ENCODE results near the gene NEUROD2. TPM values are rescaled to one million over a fixed set of nuclear protein-coding genes. Genes with fewer than 3 reads are reported as not detected.

NEUROD2 gene
- total and polyA plus RNA-seq, 10 of the 15 experiments (the other 5 are each of a cell fraction or from before 2014, with no cell fraction given): not detected

DNA sequence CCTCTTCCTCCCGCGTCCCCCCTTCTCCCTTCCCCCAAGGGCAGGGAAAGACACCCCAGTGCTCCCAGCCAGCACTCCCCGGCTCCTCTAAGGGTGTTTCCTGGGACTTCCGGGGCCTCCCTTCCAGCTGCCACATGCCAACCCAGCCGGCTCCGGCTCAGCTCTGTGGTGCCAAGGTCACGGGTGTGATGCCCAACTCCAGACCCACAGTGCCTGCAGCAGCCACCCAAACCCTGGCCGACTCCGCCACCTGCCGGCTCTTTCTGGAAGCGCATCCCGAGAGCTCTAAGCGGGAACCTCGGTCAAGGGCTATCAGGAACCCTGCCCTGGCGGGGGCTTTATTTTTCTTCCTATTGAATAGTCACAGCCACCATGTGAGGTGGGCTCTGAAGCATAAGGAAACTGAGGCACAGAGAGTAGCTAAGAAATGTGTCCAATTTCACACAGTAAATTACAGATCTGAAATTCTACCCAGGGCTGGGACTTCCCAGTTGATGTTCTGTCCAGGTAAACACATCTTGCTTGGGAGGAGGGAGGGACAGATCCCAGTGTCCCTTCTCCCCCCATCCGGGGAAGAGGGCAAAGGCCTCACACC is 15.7 kb upstream of the NEUROD2 start (continued):
- TF ChIP-seq NKRF (conservative IDR thresholded peaks at IDR 0.05): no peak
- TF ChIP-seq STAT1 (conservative IDR thresholded peaks at IDR 0.05): no peak
- TF ChIP-seq HDAC2 (IDR thresholded peaks at IDR 0.05): no peak
- no peak for TF ChIP-seq FOXK2 (IDR thresholded peaks at IDR 0.05)
- TF ChIP-seq MYB (IDR thresholded peaks at IDR 0.05; ENCODE audit: borderline replicate concordance, low read depth, low read length): no peak
- no peak for TF ChIP-seq NFXL1 (IDR thresholded peaks at IDR 0.05; ENCODE audit: borderline replicate concordance)
- no peak for TF ChIP-seq USF2 (IDR thresholded peaks at IDR 0.05; ENCODE audit: borderline replicate concordance, low read depth, low read length)
- peak; percentile 52 to 65; a peak in 2 of 4 replicates for TF ChIP-seq BHLHE40 (IDR thresholded peaks at IDR 0.05; ENCODE audit: borderline replicate concordance in 1 of 2, low read depth in 2 of 2, low read length in 1 of 2)
- no peak for TF ChIP-seq WRNIP1 (IDR thresholded peaks at IDR 0.05; ENCODE audit: borderline replicate concordance, low read depth, low read length)
- TF ChIP-seq EED (IDR thresholded peaks at IDR 0.05; ENCODE audit: low read depth): no peak
- TF ChIP-seq HCFC1 (IDR thresholded peaks at IDR 0.05; ENCODE audit: low read length): no peak
- TF ChIP-seq RAD21 (IDR thresholded peaks at IDR 0.05; ENCODE audit: insufficient read depth, low read depth, low read length): peak; percentile 70
- no peak for TF ChIP-seq USF1 (IDR thresholded peaks at IDR 0.05; ENCODE audit: borderline replicate concordance, extremely low read length, insufficient read depth, low read depth, low read length)
- no peak for TF ChIP-seq MXI1 (IDR thresholded peaks at IDR 0.05; ENCODE audit: low read depth, low read length)
- TF ChIP-seq RB1 (IDR thresholded peaks at IDR 0.05; ENCODE audit: borderline replicate concordance): 0 out of 2 replicates have a peak, but pooled peaks have one; percentile 39
- TF ChIP-seq ESRRA (IDR thresholded peaks at IDR 0.05; ENCODE audit: low read length): 0 out of 2 replicates have a peak, but pooled peaks have one; percentile 61
- no peak for TF ChIP-seq TARDBP (IDR thresholded peaks at IDR 0.05; ENCODE audit: borderline replicate concordance)
- TF ChIP-seq HDGF (IDR thresholded peaks at IDR 0.05): no peak
- TF ChIP-seq PAX8 (IDR thresholded peaks at IDR 0.05): no peak
- TF ChIP-seq YBX1 (IDR thresholded peaks at IDR 0.05): no peak
- TF ChIP-seq PAX5 (IDR thresholded peaks at IDR 0.05; ENCODE audit: borderline replicate concordance, low read depth, low read length): no peak
- TF ChIP-seq SMC3 (IDR thresholded peaks at IDR 0.05; ENCODE audit: borderline replicate concordance, low read length): peak; percentile 67
- TF ChIP-seq SUZ12 (IDR thresholded peaks at IDR 0.05; ENCODE audit: unreplicated experiment): no peak
- TF ChIP-seq, protein P1, sequence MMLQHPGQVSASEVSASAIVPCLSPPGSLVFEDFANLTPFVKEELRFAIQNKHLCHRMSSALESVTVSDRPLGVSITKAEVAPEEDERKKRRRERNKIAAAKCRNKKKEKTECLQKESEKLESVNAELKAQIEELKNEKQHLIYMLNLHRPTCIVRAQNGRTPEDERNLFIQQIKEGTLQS (IDR thresholded peaks at IDR 0.05; ENCODE audit: borderline replicate concordance, extremely low read depth, low read depth, low read length): no peak
- TF ChIP-seq SMAD5 (IDR thresholded peaks at IDR 0.05; ENCODE audit: low read depth): no peak
- TF ChIP-seq SMAD1 (IDR thresholded peaks at IDR 0.05; ENCODE audit: low read depth, partially characterized antibody): no peak
- TF ChIP-seq CBX5 (IDR thresholded peaks at IDR 0.05; ENCODE audit: low read depth): no peak
- TF ChIP-seq ZBED1 (IDR thresholded peaks at IDR 0.05; ENCODE audit: borderline replicate concordance): no peak
- TF ChIP-seq SREBF2 (IDR thresholded peaks at IDR 0.05; ENCODE audit: low read length): no peak

All from GM12878 (cell line).